DND-41 (cell line): ENCODE data around the gene MANSC1.

Experiments used
- ATAC-seq: fragments of 200-7000 bp; cut with Tn5 transposase; 3 replicates; pipeline ENCODE4 v1.9.1; 2021; ENCODE audit warnings: low read depth; ENCODE audit not compliant: insufficient read depth
- DNase-seq: peaks from one replicate; pipeline ENCODE4 v3.0.0-alpha.2; 2020
- H2AFZ ChIP-seq: 2 replicates; pipeline ENCODE4 v1.6.0; 2012; ENCODE audit warnings: low read depth, low read length
- H3K27ac ChIP-seq: 2 replicates; pipeline ENCODE4 v1.5.1; 2012; ENCODE audit warnings: low read length, inconsistent platforms
- H3K27me3 ChIP-seq: fragments of 200-600 bp; sonication (generic); 2 replicates; pipeline ENCODE4 v1.6.0; 2012; ENCODE audit warnings: low read length, mild to moderate bottlenecking, inconsistent platforms; ENCODE audit not compliant: insufficient read depth, poor library complexity
- H3K36me3 ChIP-seq: 2 replicates; pipeline ENCODE4 v1.5.1; 2012; ENCODE audit warnings: low read length, inconsistent platforms; ENCODE audit not compliant: insufficient read depth
- H3K4me1 ChIP-seq: 2 replicates; pipeline ENCODE4 v1.5.1; 2012; ENCODE audit warnings: mild to moderate bottlenecking, low read length; ENCODE audit not compliant: insufficient read depth
- H3K4me2 ChIP-seq: 2 replicates; pipeline ENCODE4 v1.6.0; 2012; ENCODE audit warnings: mild to moderate bottlenecking, moderate library complexity, low read length, inconsistent platforms; ENCODE audit not compliant: insufficient read depth
- H3K4me3 ChIP-seq, 2 experiments: fragments of 200-600 bp in 1 of 2; shearing (Covaris generic) in 1 of 2; 2 replicates each; pipeline ENCODE4 v1.5.1; 2012 to 2016; ENCODE audit warnings: inconsistent platforms in 2 of 2, low read length in 2 of 2, mild to moderate bottlenecking in 2 of 2, low read depth in 1 of 2, moderate library complexity in 1 of 2
- H3K79me2 ChIP-seq: 2 replicates; pipeline ENCODE4 v1.6.0; 2012; ENCODE audit warnings: low read length, inconsistent platforms; ENCODE audit not compliant: insufficient read depth
- H3K9ac ChIP-seq: 2 replicates; pipeline ENCODE4 v1.6.0; 2012; ENCODE audit warnings: low read depth, mild to moderate bottlenecking, inconsistent platforms, low read length, moderate library complexity
- H3K9me3 ChIP-seq: 2 replicates; pipeline ENCODE4 v1.5.1; 2012; ENCODE audit warnings: low read length, moderate library complexity, mild to moderate bottlenecking, inconsistent platforms; ENCODE audit not compliant: insufficient read depth, severe bottlenecking
- H4K20me1 ChIP-seq: 2 replicates; pipeline ENCODE4 v1.6.0; 2012; ENCODE audit warnings: low read length; ENCODE audit not compliant: insufficient read depth
- CTCF ChIP-seq: IDR thresholded peaks from 2 replicates; pipeline ENCODE4 v1.5.1; 2012; ENCODE audit warnings: borderline replicate concordance, low read length, moderate library complexity, mild to moderate bottlenecking; ENCODE audit not compliant: poor library complexity, severe bottlenecking; ENCODE audit errors: extremely low read depth
- EZH2 ChIP-seq: IDR thresholded peaks from 3 replicates; pipeline ENCODE4 v1.6.1; 2012; ENCODE audit warnings: borderline replicate concordance, low read depth, mild to moderate bottlenecking, moderate library complexity, low read length, inconsistent platforms; ENCODE audit not compliant: severe bottlenecking

Gene MANSC1

GRCh38 chr12:12387501-12387900, 37.5 kb upstream of the MANSC1 start:
- Histone ChIP-seq H4K20me1 (no peaks in the 10 kb centered on the region), H3K27me3 (no peaks in the 10 kb centered on the region), H3K4me2 (no peak overlapping the region), H3K4me1 (peaks cover 6% of the 10 kb centered on the region; the same call in 1 of the 2 replicates), H3K79me2 (no peaks in the 10 kb centered on the region), H2AFZ (no peak overlapping the region), H3K4me3 (no peak overlapping the region), H3K9me3 (no peaks in the 10 kb centered on the region), H3K9ac (no peak overlapping the region), H3K27ac (no peak overlapping the region), H3K36me3 (no peaks in the 10 kb centered on the region)
- no peak for TF ChIP-seq CTCF
- ATAC-seq = no peak
- DNase-seq = no peak

GRCh38 chr12:12384571-12385340, 34.7 kb upstream of the MANSC1 start:
- no peaks in the 10 kb centered on the region for H3K9me3 ChIP-seq
- DNase-seq (peak; percentile 55), ATAC-seq (peak; percentile 97)
- H3K9ac ChIP-seq = no peak overlapping the region
- H3K4me2 ChIP-seq = no peak overlapping the region
- H2AFZ ChIP-seq = no peak overlapping the region
- H3K4me1 ChIP-seq = peaks cover 6% of the 10 kb centered on the region; the same call in 1 of the 2 replicates
- no peaks in the 10 kb centered on the region for H3K79me2 ChIP-seq
- H3K27me3 ChIP-seq = no peaks in the 10 kb centered on the region
- H4K20me1 ChIP-seq = no peaks in the 10 kb centered on the region
- H3K36me3 ChIP-seq = no peaks in the 10 kb centered on the region
- no peak overlapping the region for H3K4me3 ChIP-seq
- no peak for TF ChIP-seq EZH2
- TF ChIP-seq CTCF = no peak
- no peak overlapping the region for H3K27ac ChIP-seq

GRCh38 chr12:12381982-12382381, 31.9 kb upstream of the MANSC1 start:
- Histone ChIP-seq H3K36me3 (no peaks in the 10 kb centered on the region), H3K4me2 (no peak overlapping the region), H3K27me3 (no peaks in the 10 kb centered on the region), H2AFZ (no peak overlapping the region), H3K79me2 (0 out of 2 replicates have a peak, but pooled peaks cover 4% of the 10 kb centered on the region), H3K9me3 (no peaks in the 10 kb centered on the region), H3K4me3 (no peak overlapping the region), H3K9ac (no peak overlapping the region), H3K4me1 (peaks cover 6% of the 10 kb centered on the region; the same call in 1 of the 2 replicates), H4K20me1 (no peaks in the 10 kb centered on the region), H3K27ac (no peak overlapping the region)
- no peak for DNase-seq
- TF ChIP-seq CTCF (no peak), EZH2 (no peak)
- ATAC-seq = no peak
